Psoas muscle (tissue), 8 donors: ENCODE data around the gene HDAC5. TPM values are rescaled to one million over a fixed set of nuclear protein-coding genes. Genes with fewer than 3 reads are reported as not detected.

Experiments used
- ATAC-seq, 4 donors: fragments of 200-7000 bp; cut with Tn5 transposase; one replicate each; pipeline ENCODE4 v1.9.1; 2020; ENCODE audit warnings: moderate library complexity in 3 of 4, mild to moderate bottlenecking in 2 of 4
- DNase-seq, 2 donors: peaks; one replicate each; pipeline ENCODE4 v3.0.0-alpha.2; 2020
- H3K27ac ChIP-seq: fragments of 200-600 bp; one replicate; pipeline ENCODE4 v1.8.0; 2022
- H3K27me3 ChIP-seq, 3 donors: fragments of 200-600 bp in 1 of 3; one replicate each; pipeline versions ENCODE4 v1.6.1 to v1.8.0; 2013 to 2022; ENCODE audit warnings: low read length in 2 of 3, mild to moderate bottlenecking in 2 of 3, moderate library complexity in 1 of 3; ENCODE audit not compliant: insufficient read depth in 3 of 3
- H3K36me3 ChIP-seq, 2 donors: fragments of 200-600 bp in 1 of 2; one replicate each; pipeline versions ENCODE4 v1.6.1 to v1.8.0; 2013 to 2022; ENCODE audit warnings: low read depth in 1 of 2, mild to moderate bottlenecking in 1 of 2, moderate library complexity in 1 of 2; ENCODE audit not compliant: insufficient read depth in 1 of 2
- H3K4me1 ChIP-seq: fragments of 200-600 bp; one replicate; pipeline ENCODE4 v1.8.0; 2022
- H3K4me3 ChIP-seq: fragments of 200-600 bp; one replicate; pipeline ENCODE4 v1.8.0; 2022; ENCODE audit warnings: mild to moderate bottlenecking
- H3K9me3 ChIP-seq: fragments of 200-600 bp; one replicate; pipeline ENCODE4 v1.8.0; 2022
- CTCF ChIP-seq: fragments of 200-600 bp; IDR thresholded peaks from one replicate; pipeline ENCODE4 v1.8.0; 2022; ENCODE audit warnings: antibody characterized with exemption
- WGBS, 3 donors: extraction: QIAGEN DNeasy Blood & Tissue Kit; methylation state at CpG; one replicate each; pipeline versions ENCODE4 v1.1.6 to v1.1.7; 2013; 5-methylcytosine and 5-hydroxymethylcytosine counted together
- intact Hi-C, 2 donors: fragments of 100-400 bp; cut with DNase I; formaldehyde crosslinking; loops; one replicate each; pipeline versions ENCODE4 v1.11.0 to v1.14.2; 2022
- polyA plus RNA-seq, 3 donors: library from polyadenylated mRNA; stranded (reverse); fragments of 200-250 nt; gene quantifications; one replicate each; pipeline ENCODE4 v1.2.3, GENCODE V29; 2013
- total RNA-seq, 4 donors: library from RNA; stranded (reverse); fragmentation: NEBNext Ultra II Directional in 2 of 4; extraction: Animal tissue kit (Norgen Biotek cat#: 25700) in 2 of 4; gene quantifications; one replicate each; pipeline versions ENCODE4 v1.2.1 to v1.2.4, GENCODE V29; 2021 to 2023
- donor health status: healthy with polysubstance abuse.
- donor health status: DM: no; HTN: no; CAD: no; lungs with moderate emphysema.
- donor health status: Bipolar disorder and iron deficiency.
- donor health status: healthy.
- donor health status: DM: yes; HTN: yes; CAD: no.
- donor health status: DM: no; HTN: no; CAD: no.
- donor health status: DM: no; HTN: no; CAD: no.
- donor health status: DM: yes; HTN: yes; CAD: no.

Gene HDAC5
- total and polyA plus RNA-seq, 7 donors = 8.8 to 75.6 (median 35.8) TPM

- intact Hi-C loops = loop anchor here in 1 of 2 donors (5.0 to 10.0 kb wide), 2 partner anchors 105 to 177 kb away; partner anchors contain the start of genes PPY and TMEM101
- H3K27ac ChIP-seq = peak overlapping the region; percentile 21
- H3K4me3 ChIP-seq = no peak overlapping the region
- no peak for ATAC-seq
- peaks cover 68% of the 10 kb centered on the region for H3K4me1 ChIP-seq
- no peak for DNase-seq
- peaks cover 0 to 21% of the 10 kb centered on the region in 2 donors for H3K36me3 ChIP-seq
- no peaks in the 10 kb centered on the region for H3K27me3 ChIP-seq
- TF ChIP-seq CTCF = no peak
- WGBS, 3 donors = 92 to 96% (median 94%) methylated on average over 2 of the region's 2 CpGs
- no peaks in the 10 kb centered on the region for H3K9me3 ChIP-seq
These were observed 3.6 kb downstream of the HDAC5 start for GRCh38 chr17:44119798-44120197.

DNA sequence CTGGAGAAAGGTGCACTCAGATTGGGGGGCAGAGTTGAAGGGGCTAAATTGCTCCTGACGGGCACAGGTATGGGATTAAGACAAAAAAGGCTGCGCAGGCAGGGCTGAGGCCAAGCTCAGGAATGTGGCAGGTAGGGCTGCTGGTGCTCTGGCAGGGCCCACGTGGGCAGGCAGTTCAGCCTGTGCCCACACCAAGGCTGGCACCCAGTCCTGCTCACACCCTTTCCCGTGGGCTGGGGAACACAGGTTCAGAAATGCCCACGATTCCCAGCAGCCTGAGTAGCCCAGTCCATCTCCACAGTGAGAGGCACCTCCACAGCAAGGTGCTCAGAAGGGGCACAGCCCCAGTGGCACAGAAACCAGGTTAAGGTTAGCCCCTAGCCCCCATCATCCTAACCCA is 4.4 kb downstream of the HDAC5 start:
- Histone ChIP-seq H3K36me3 (peaks cover 0 to 29% of the 10 kb centered on the region in 2 donors), H3K9me3 (no peaks in the 10 kb centered on the region), H3K4me1 (peaks cover 68% of the 10 kb centered on the region), H3K27me3 (no peaks in the 10 kb centered on the region), H3K27ac (peak overlapping the region; percentile 21), H3K4me3 (no peak overlapping the region)
- intact Hi-C loops = loop anchor here in 1 of 2 donors (5.0 to 10.0 kb wide), 2 partner anchors 104 to 177 kb away; partner anchors contain the start of genes PPY and TMEM101
- ATAC-seq = no peak
- WGBS, 3 donors = 40 to 64% (median 49%) methylated on average over 5 of the region's 5 CpGs
- no peak for TF ChIP-seq CTCF
- no peak for DNase-seq

GRCh38 chr17:44118427-44119050 is 4.9 kb downstream of the HDAC5 start:
- Histone ChIP-seq H3K27ac (peak overlapping the region; percentile 21), H3K36me3 (peaks cover 0 to 30% of the 10 kb centered on the region in 2 donors), H3K4me1 (peaks cover 72% of the 10 kb centered on the region), H3K4me3 (no peak overlapping the region), H3K27me3 (no peaks in the 10 kb centered on the region), H3K9me3 (no peaks in the 10 kb centered on the region)
- WGBS, 3 donors = 51 to 64% (median 53%) methylated on average over 10 of the region's 10 CpGs
- ATAC-seq (no peak), DNase-seq (no peak)
- no peak for TF ChIP-seq CTCF
- intact Hi-C loops = loop anchor here in 1 of 2 donors (5.0 to 10.0 kb wide), 2 partner anchors 104 to 176 kb away; partner anchors contain the start of genes PPY and TMEM101

- intact Hi-C loops = loop anchor here in 1 of 2 donors (5.0 to 10.0 kb wide), 2 partner anchors 103 to 175 kb away; partner anchors contain the start of genes PPY and TMEM101
- no peak for ATAC-seq
- no peak overlapping the region for H3K27ac ChIP-seq
These were observed 6.1 kb downstream of the HDAC5 start for GRCh38 chr17:44117351-44117750.

More at GRCh38 chr17:44117351-44117750, 6.1 kb downstream of the HDAC5 start:
- Histone ChIP-seq H3K4me1 (peaks cover 81% of the 10 kb centered on the region), H3K9me3 (no peaks in the 10 kb centered on the region), H3K36me3 (peaks cover 0 to 30% of the 10 kb centered on the region in 2 donors), H3K4me3 (no peak overlapping the region), H3K27me3 (no peaks in the 10 kb centered on the region)
- 57 to 75% (median 66%) methylated on average over 18 of the region's 18 CpGs for WGBS, 3 donors
- TF ChIP-seq CTCF = no peak
- DNase-seq = no peak
